Ascending aorta (tissue), 2 donors: ENCODE measurements around the gene MAGIX. TPM values are rescaled to one million over a fixed set of nuclear protein-coding genes. Genes with fewer than 3 reads are reported as not detected.
"Not testable (repeated sequence)": the region's sequence is repeated elsewhere in the genome, so short reads cannot be mapped to it uniquely, and the experiment has no call there.

Experiments used
- DNase-seq, 2 donors: peaks; one replicate each; pipeline ENCODE4 v3.0.0-alpha.2; 2019; ENCODE audit warnings: low spot score in 2 of 2
- H3K27ac ChIP-seq, 2 donors: fragments of 200-600 bp; sonication (generic); one replicate each; pipeline ENCODE4 v1.5.1; 2016 to 2017; ENCODE audit warnings: mild to moderate bottlenecking in 1 of 2
- H3K27me3 ChIP-seq: fragments of 200-600 bp; sonication (generic); one replicate; pipeline ENCODE4 v1.5.1; 2017
- H3K36me3 ChIP-seq, 2 donors: fragments of 200-600 bp; sonication (generic); one replicate each; pipeline ENCODE4 v1.5.1; 2016
- H3K4me1 ChIP-seq, 2 donors: fragments of 200-600 bp; sonication (generic); one replicate each; pipeline ENCODE4 v1.5.1; 2016 to 2017; ENCODE audit warnings: mild to moderate bottlenecking in 1 of 2
- H3K4me3 ChIP-seq, 2 donors: fragments of 200-600 bp; sonication (generic); one replicate each; pipeline ENCODE4 v1.5.1; 2016 to 2017; ENCODE audit warnings: mild to moderate bottlenecking in 1 of 2
- H3K9me3 ChIP-seq, 2 donors: fragments of 200-600 bp; sonication (generic); one replicate each; pipeline ENCODE4 v1.5.1; 2016
- intact Hi-C: fragments of 100-400 bp; cut with DNase I; formaldehyde crosslinking; loops from one replicate; pipeline ENCODE4 v1.15.1; 2023
- total RNA-seq: library from RNA; depleted of rRNA; stranded (reverse); fragments of >200 nt; gene quantifications from one replicate; pipeline ENCODE4 v1.1.0, GENCODE V29; 2016
- TF ChIP-seq, protein P1 (sequence below), 3 experiments: fragments of 200-600 bp in 2 of 3; fragments of 450-650 bp in 1 of 3; sonication (generic) in 2 of 3; IDR thresholded peaks; one replicate each; pipeline ENCODE4 v1.5.1; 2016 to 2019; ENCODE audit warnings: antibody characterized with exemption in 3 of 3, mild to moderate bottlenecking in 1 of 3, moderate library complexity in 1 of 3

Gene MAGIX
- 0.32 TPM for total RNA-seq

DNA sequence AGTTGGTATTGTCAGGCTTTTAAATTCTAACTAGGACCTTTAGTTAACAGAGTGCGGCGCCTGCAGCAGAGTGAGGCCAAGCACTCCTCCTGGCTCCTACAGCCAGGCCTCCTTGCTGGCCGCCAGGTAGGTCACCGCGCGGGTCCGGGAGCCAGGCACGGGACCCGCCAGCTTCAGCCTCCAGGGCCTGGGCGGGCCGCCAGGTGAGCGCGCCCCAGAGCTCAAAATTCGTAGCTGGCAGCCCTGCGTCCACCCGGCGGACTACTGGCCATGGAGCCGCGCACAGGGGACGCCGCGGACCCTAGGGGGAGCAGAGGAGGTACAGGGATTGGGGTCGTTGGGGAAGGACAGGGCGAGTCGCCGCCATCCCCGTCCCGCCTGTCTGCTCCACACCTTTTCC, at the start of gene MAGIX:
Gene MAGIX, plus strand, starts transcription at position 139 of the 400 bp plus-strand sequence. Its CDS starts 132 bp downstream, at position 271.
- H3K9me3 ChIP-seq: no peaks in the 10 kb centered on the region
- no peaks in the 10 kb centered on the region for H3K27me3 ChIP-seq
- peak within 1 kb of the TSS; percentile 30 to 64 for H3K4me3 ChIP-seq
- H3K4me1 ChIP-seq: no peaks in the 10 kb centered on the region
- no peak for DNase-seq
- peak within 1 kb of the TSS; percentile 88 to 91 for H3K27ac ChIP-seq
- intact Hi-C loops: loop anchor here (2.0 to 10.0 kb wide), 2 partner anchors 106 to 248 kb away; partner anchors contain the start of genes PIM2, PPP1R3F and SLC35A2
- TF ChIP-seq, protein P1, sequence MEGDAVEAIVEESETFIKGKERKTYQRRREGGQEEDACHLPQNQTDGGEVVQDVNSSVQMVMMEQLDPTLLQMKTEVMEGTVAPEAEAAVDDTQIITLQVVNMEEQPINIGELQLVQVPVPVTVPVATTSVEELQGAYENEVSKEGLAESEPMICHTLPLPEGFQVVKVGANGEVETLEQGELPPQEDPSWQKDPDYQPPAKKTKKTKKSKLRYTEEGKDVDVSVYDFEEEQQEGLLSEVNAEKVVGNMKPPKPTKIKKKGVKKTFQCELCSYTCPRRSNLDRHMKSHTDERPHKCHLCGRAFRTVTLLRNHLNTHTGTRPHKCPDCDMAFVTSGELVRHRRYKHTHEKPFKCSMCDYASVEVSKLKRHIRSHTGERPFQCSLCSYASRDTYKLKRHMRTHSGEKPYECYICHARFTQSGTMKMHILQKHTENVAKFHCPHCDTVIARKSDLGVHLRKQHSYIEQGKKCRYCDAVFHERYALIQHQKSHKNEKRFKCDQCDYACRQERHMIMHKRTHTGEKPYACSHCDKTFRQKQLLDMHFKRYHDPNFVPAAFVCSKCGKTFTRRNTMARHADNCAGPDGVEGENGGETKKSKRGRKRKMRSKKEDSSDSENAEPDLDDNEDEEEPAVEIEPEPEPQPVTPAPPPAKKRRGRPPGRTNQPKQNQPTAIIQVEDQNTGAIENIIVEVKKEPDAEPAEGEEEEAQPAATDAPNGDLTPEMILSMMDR (IDR thresholded peaks at IDR 0.05): no peak
- no peaks in the 10 kb centered on the region for H3K36me3 ChIP-seq

DNA sequence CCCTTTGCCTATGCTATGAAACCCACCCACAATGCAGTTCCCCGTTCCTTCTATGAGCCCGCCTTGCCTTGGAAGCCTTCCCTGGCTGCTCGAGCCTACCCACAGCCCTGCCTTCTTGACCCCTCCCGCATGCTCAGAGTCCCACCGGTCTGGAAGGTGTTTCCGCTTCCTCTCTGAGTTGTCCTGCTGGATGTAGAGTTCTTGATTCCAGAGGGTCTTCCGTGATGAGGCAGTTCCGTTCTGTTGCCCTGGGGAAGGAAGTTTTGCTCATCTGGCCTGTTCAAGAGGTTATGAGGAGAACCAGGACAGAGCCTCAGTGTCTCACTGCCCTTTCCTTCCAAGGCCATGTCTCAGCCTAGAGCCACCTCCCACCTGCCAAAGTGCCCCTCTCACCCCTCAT, 46.5 kb upstream of the MAGIX start:
- intact Hi-C loops: no loop called here

DNA sequence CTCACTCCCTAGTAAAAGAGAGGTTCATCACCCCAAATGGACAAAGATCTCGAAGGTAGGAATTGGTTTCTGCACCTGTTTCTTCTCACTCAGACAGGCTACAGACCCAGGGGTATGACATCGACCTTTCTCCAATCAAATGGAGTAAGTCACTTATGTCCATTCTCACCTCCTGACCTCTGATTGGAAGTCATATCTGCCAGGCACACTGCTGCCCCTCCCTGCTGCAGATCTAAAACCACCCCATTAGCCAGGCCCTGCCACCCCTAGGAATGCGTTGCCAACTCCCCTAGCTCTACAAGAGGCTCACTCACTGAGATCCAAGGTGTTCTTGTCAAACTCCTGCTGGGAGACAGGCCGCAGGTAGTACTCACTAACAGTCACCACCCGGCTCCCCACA, 45.8 kb upstream of the MAGIX start:
- no peak overlapping the region for H3K4me3 ChIP-seq
- TF ChIP-seq, protein P1 (IDR thresholded peaks at IDR 0.05): no peak
- intact Hi-C loops: no loop called here
- no peaks in the 10 kb centered on the region for H3K27me3 ChIP-seq
- no peak overlapping the region for H3K27ac ChIP-seq
- no peaks in the 10 kb centered on the region for H3K9me3 ChIP-seq
- H3K4me1 ChIP-seq: no peaks in the 10 kb centered on the region
- no peak for DNase-seq
- peaks cover 22 to 53% of the 10 kb centered on the region in 2 donors for H3K36me3 ChIP-seq

More for the DNA sequence above, 46.5 kb upstream of the MAGIX start:
- Histone ChIP-seq H3K9me3 (no peaks in the 10 kb centered on the region), H3K4me3 (no peak overlapping the region), H3K27me3 (no peaks in the 10 kb centered on the region), H3K27ac (no peak overlapping the region), H3K36me3 (peaks cover 22 to 55% of the 10 kb centered on the region in 2 donors), H3K4me1 (no peaks in the 10 kb centered on the region)
- TF ChIP-seq, protein P1 (IDR thresholded peaks at IDR 0.05): no peak
- DNase-seq: no peak

DNA sequence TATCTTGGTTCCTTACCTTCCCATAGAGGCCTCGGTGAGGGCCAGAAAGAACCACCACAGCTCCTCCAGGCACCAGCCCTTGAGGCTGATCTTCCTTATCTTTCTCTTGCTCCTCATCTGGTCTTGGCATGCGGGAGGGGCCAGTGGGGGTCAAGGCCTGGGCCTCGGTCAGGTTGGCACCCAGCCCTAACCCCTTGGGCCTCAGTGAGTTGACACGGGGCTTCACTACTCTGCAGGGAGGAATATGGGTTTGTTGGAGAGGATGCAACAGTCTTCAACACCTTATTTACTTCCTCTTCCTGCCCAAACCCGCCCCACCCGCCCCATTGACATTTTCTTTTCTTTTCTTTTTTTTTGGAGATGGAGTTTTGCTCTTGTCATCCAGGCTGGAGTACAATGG, 45.0 kb upstream of the MAGIX start:
- no peaks in the 10 kb centered on the region for H3K9me3 ChIP-seq
- DNase-seq: no peak
- TF ChIP-seq, protein P1 (IDR thresholded peaks at IDR 0.05): no peak
- intact Hi-C loops: no loop called here
- H3K4me1 ChIP-seq: peaks cover 0 to 2% of the 10 kb centered on the region in 2 donors
- H3K4me3 ChIP-seq: no peak overlapping the region
- H3K27me3 ChIP-seq: no peaks in the 10 kb centered on the region
- H3K36me3 ChIP-seq: peaks cover 18 to 45% of the 10 kb centered on the region in 2 donors
- H3K27ac ChIP-seq: no peak overlapping the region

DNA sequence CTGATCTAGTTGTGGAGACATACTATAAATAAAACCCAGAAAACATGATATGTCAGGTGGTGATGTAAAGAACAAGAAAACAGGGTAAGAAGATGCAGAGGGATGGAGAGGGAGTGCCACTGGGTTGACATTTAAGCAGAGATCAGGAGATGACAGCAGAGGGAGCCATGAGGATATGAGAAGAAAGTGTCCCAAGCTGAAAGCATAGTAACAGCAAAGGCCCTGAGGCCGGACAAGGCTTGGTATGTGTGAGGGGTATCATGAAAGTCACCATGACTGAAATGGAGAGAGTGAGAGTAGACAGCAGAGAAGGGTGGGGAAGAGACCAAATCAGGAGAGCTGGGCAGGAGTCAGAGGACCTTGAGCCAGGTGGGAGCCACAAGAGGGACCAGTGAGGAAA, 42.5 kb upstream of the MAGIX start:
- DNase-seq: no peak
- no peaks in the 10 kb centered on the region for H3K9me3 ChIP-seq
- intact Hi-C loops: loop anchor here (5.0 kb wide), 1 partner anchor 37 kb away; no protein-coding TSS in a partner anchor
- TF ChIP-seq, protein P1 (IDR thresholded peaks at IDR 0.05): no peak
- H3K27me3 ChIP-seq: no peaks in the 10 kb centered on the region
- no peak overlapping the region for H3K4me3 ChIP-seq
- peaks cover 0 to 5% of the 10 kb centered on the region in 2 donors for H3K4me1 ChIP-seq
- H3K36me3 ChIP-seq: peaks cover 11 to 28% of the 10 kb centered on the region in 2 donors
- no peak overlapping the region for H3K27ac ChIP-seq

DNA sequence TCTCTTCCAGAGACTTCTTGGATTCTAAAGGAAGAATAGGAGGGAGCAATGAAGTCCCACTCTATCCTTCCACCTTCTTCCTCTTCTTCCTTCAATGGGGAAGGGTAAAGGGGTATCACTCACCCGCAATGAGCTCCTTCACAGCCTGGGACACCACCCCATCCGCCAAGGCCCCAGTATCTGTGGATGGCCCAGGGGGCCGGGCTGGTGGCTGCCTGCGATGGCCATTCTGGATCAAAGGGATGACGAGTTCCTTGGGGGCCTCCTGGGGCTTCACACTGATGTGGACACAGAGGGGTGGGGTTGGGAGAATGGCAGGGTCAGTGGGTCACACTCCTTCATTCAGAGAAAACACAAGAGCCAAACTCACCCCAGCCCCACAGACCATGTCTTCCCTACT, 40.1 kb upstream of the MAGIX start:
- TF ChIP-seq, protein P1 (IDR thresholded peaks at IDR 0.05): no peak
- DNase-seq: no peak

DNA sequence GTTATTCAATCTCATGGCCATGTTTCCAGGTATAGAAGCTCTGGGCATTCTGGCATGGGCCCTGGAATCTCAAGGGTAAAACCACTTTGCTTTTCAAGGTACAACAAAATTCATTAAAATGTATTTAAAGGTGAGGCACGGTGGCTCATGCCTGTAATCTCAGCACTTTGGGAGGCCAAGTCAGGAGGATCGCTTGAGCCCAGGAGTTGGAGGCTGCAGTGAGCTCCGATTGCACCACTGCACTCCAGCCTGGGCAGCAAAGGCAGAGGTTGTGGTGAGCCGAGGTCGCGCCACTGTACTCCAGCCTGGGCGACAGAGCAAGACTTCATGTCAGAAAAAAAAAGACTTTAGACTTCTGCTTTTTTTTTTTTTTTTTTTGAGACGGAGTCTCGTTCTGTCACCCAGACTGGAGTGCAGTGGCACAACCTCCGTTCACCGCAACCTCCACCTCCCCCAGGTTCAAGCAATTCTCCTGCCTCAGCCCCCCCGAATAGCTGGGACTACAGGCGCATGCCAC, 34.8 kb upstream of the MAGIX start:
- H3K27ac ChIP-seq, H3K4me3 ChIP-seq, H3K4me1 ChIP-seq, H3K36me3 ChIP-seq, DNase-seq, intact Hi-C loops, H3K9me3 ChIP-seq, H3K27me3 ChIP-seq: not testable (repeated sequence)

More for the DNA sequence above, 40.1 kb upstream of the MAGIX start:
- intact Hi-C loops: loop anchor here (5.0 kb wide), 1 partner anchor 35 kb away; no protein-coding TSS in a partner anchor
- no peaks in the 10 kb centered on the region for H3K9me3 ChIP-seq
- H3K36me3 ChIP-seq: peaks cover 7 to 10% of the 10 kb centered on the region in 2 donors
- no peaks in the 10 kb centered on the region for H3K27me3 ChIP-seq
- H3K4me3 ChIP-seq: peak overlapping the region; percentile 66 to 68
- peaks cover 0 to 5% of the 10 kb centered on the region in 2 donors for H3K4me1 ChIP-seq
- no peak overlapping the region for H3K27ac ChIP-seq
